Fibroblast of lung (primary cell): ENCODE results near the gene PDIA5. TPM values are rescaled to one million over a fixed set of nuclear protein-coding genes. Genes with fewer than 3 reads are reported as not detected.

Experiments used
- DNase-seq, 2 donors: peaks; one replicate each; pipeline versions ENCODE4 v3.0.0 to v3.0.0-alpha.2; 2010; ENCODE audit warnings: low read depth in 2 of 2
- H2AFZ ChIP-seq: 2 replicates; pipeline ENCODE4 v1.5.1; 2012; ENCODE audit warnings: low read length, control low read depth, inconsistent platforms
- H3K27ac ChIP-seq: 2 replicates; pipeline ENCODE4 v1.5.1; 2011; ENCODE audit warnings: low read length, control low read depth; ENCODE audit not compliant: insufficient read depth
- H3K27me3 ChIP-seq: 2 replicates; pipeline ENCODE4 v1.5.1; 2011; ENCODE audit warnings: mild to moderate bottlenecking, low read length; ENCODE audit not compliant: control insufficient read depth, insufficient read depth
- H3K36me3 ChIP-seq: 2 replicates; pipeline ENCODE4 v1.5.1; 2011; ENCODE audit warnings: low read length; ENCODE audit not compliant: control insufficient read depth, insufficient read depth
- H3K4me1 ChIP-seq: 2 replicates; pipeline ENCODE4 v1.5.1; 2011; ENCODE audit warnings: low read length; ENCODE audit not compliant: control insufficient read depth, insufficient read depth; ENCODE audit errors: extremely low read depth
- H3K4me2 ChIP-seq: 2 replicates; pipeline ENCODE4 v1.5.1; 2011; ENCODE audit warnings: low read length, control low read depth; ENCODE audit not compliant: insufficient read depth; ENCODE audit errors: extremely low read depth
- H3K4me3 ChIP-seq, 4 experiments: fragments of 200-600 bp in 1 of 4; sonication (generic) in 1 of 4; replicated peaks in 1 of 4; 2 replicates each; pipeline ENCODE4 v1.5.1; 2011 to 2016; ENCODE audit warnings: low read length in 4 of 4, low read depth in 3 of 4, mild to moderate bottlenecking in 3 of 4, control low read depth in 2 of 4, inconsistent platforms in 1 of 4, mixed read lengths in 1 of 4; ENCODE audit not compliant: insufficient read depth in 1 of 4; ENCODE audit errors: control extremely low read depth in 1 of 4
- H3K79me2 ChIP-seq: 2 replicates; pipeline ENCODE4 v1.5.1; 2012; ENCODE audit warnings: mild to moderate bottlenecking, low read length, inconsistent platforms; ENCODE audit not compliant: control insufficient read depth, insufficient read depth
- H3K9ac ChIP-seq: 2 replicates; pipeline ENCODE4 v1.5.1; 2011; ENCODE audit warnings: mild to moderate bottlenecking, low read length, control low read depth; ENCODE audit not compliant: insufficient read depth
- H3K9me3 ChIP-seq: 2 replicates; pipeline ENCODE4 v1.5.1; 2012; ENCODE audit warnings: low read depth, low read length; ENCODE audit not compliant: control insufficient read depth, insufficient read depth
- H4K20me1 ChIP-seq: 2 replicates; pipeline ENCODE4 v1.5.1; 2011; ENCODE audit warnings: low read length; ENCODE audit not compliant: control insufficient read depth, insufficient read depth; ENCODE audit errors: extremely low read depth
- CTCF ChIP-seq, 2 donors: IDR thresholded peaks in 1 of 2; conservative IDR thresholded peaks in 1 of 2; 1 replicate in 1 of 2; 2 replicates in 1 of 2; pipeline ENCODE4 v1.5.1; 2011 to 2012; ENCODE audit warnings: low read length in 2 of 2, control low read depth in 1 of 2, inconsistent platforms in 1 of 2, low read depth in 1 of 2, mild to moderate bottlenecking in 1 of 2
- EZH2 ChIP-seq: IDR thresholded peaks from 2 replicates; pipeline ENCODE4 v1.5.1; 2012; ENCODE audit warnings: low read length, control low read depth, mild to moderate bottlenecking; ENCODE audit errors: missing control alignments
- polyA plus RNA-seq, 2 donors: library from polyadenylated mRNA; depleted of rRNA in 1 of 2; stranded (reverse) in 1 of 2; unstranded in 1 of 2; fragments of >200 nt; gene quantifications; 2 replicates each; pipeline ENCODE4 v1.2.1, GENCODE V29; 2011 to 2012; ENCODE audit warnings: missing spikeins in 1 of 2
- total RNA-seq: library from RNA; depleted of rRNA; stranded (reverse); fragments of >200 nt; gene quantifications from 2 replicates; pipeline ENCODE4 v1.2.1, GENCODE V29; 2014

The PDIA5 gene
- total and polyA plus RNA-seq, 2 donors (not counting 1 experiment from before 2014, with no cell fraction given) = 27.9 to 51.4 TPM

GRCh38 chr3:123119802-123120201 lies 53.0 kb downstream of the PDIA5 start:
- no peaks in the 10 kb centered on the region for H4K20me1 ChIP-seq
- no peak overlapping the region for H2AFZ ChIP-seq
- TF ChIP-seq EZH2 (no peak), CTCF (conservative IDR thresholded peaks at IDR 0.05 in 1 of 2, IDR thresholded peaks at IDR 0.05 in 1 of 2; ENCODE audit: low read depth in 1 of 2, low read length in 2 of 2) (no peak)

GRCh38 chr3:123120573-123120972 lies 53.7 kb downstream of the PDIA5 start:
- Histone ChIP-seq H3K27ac (no peak overlapping the region), H3K36me3 (peaks cover 13% of the 10 kb centered on the region), H4K20me1 (no peaks in the 10 kb centered on the region), H3K9me3 (no peaks in the 10 kb centered on the region), H3K4me3 (no peak overlapping the region), H3K79me2 (no peaks in the 10 kb centered on the region), H3K27me3 (no peaks in the 10 kb centered on the region), H3K4me2 (no peak overlapping the region), H2AFZ (no peak overlapping the region), H3K4me1 (peaks cover 10% of the 10 kb centered on the region), H3K9ac (no peak overlapping the region)
- no peak for DNase-seq
- TF ChIP-seq CTCF (conservative IDR thresholded peaks at IDR 0.05 in 1 of 2, IDR thresholded peaks at IDR 0.05 in 1 of 2; ENCODE audit: low read depth in 1 of 2, low read length in 2 of 2) (no peak), EZH2 (no peak)

More at GRCh38 chr3:123119802-123120201, 53.0 kb downstream of the PDIA5 start:
- Histone ChIP-seq H3K27ac (no peak overlapping the region), H3K4me2 (peak overlapping the region; percentile 19), H3K9me3 (no peaks in the 10 kb centered on the region), H3K27me3 (no peaks in the 10 kb centered on the region), H3K4me3 (no peak overlapping the region), H3K79me2 (no peaks in the 10 kb centered on the region), H3K9ac (no peak overlapping the region), H3K36me3 (peaks cover 12% of the 10 kb centered on the region), H3K4me1 (peaks cover 10% of the 10 kb centered on the region)
- DNase-seq = no peak

- H4K20me1 ChIP-seq = no peaks in the 10 kb centered on the region
Observed at GRCh38 chr3:123122057-123122456, 55.2 kb downstream of the PDIA5 start.

More at GRCh38 chr3:123122057-123122456, 55.2 kb downstream of the PDIA5 start:
- no peak overlapping the region for H2AFZ ChIP-seq
- no peak for DNase-seq
- H3K9ac ChIP-seq = no peak overlapping the region
- H3K4me3 ChIP-seq = no peak overlapping the region
- H3K27ac ChIP-seq = no peak overlapping the region
- H3K4me2 ChIP-seq = no peak overlapping the region
- TF ChIP-seq CTCF (conservative IDR thresholded peaks at IDR 0.05 in 1 of 2, IDR thresholded peaks at IDR 0.05 in 1 of 2; ENCODE audit: low read depth in 1 of 2, low read length in 2 of 2) = no peak
- no peak for TF ChIP-seq EZH2
- no peaks in the 10 kb centered on the region for H3K9me3 ChIP-seq
- H3K36me3 ChIP-seq = peaks cover 13% of the 10 kb centered on the region
- no peaks in the 10 kb centered on the region for H3K79me2 ChIP-seq
- no peaks in the 10 kb centered on the region for H3K27me3 ChIP-seq
- H3K4me1 ChIP-seq = peaks cover 10% of the 10 kb centered on the region
